K562 (cell line): Measurements from ENCODE around the gene HSPB1. TPM values are rescaled to one million over a fixed set of nuclear protein-coding genes. Genes with fewer than 3 reads are reported as not detected.

Experiments
- ATF7 ChIP-seq: fragments of 450-650 bp; IDR thresholded peaks from 2 replicates; pipeline ENCODE4 v1.7.1; 2014; ENCODE audit warnings: mild to moderate bottlenecking, moderate library complexity
- CHD7 ChIP-seq: fragments of 200-600 bp; sonication (generic); IDR thresholded peaks from one replicate; pipeline ENCODE4 v1.6.1; 2012; ENCODE audit warnings: mild to moderate bottlenecking, low read depth, low read length, inconsistent platforms
- NFE2 ChIP-seq: IDR thresholded peaks from 2 replicates; pipeline ENCODE4 v1.6.1; 2014; ENCODE audit warnings: antibody characterized with exemption, low read depth
- PCBP1 ChIP-seq: fragments of 200-400 bp; formaldehyde crosslinking; IDR thresholded peaks from 2 replicates; pipeline ENCODE4 v1.6.1; 2018; ENCODE audit warnings: mild to moderate bottlenecking, low read depth, low read length; ENCODE audit not compliant: poor library complexity, severe bottlenecking
- SAFB ChIP-seq: fragments of 200-400 bp; formaldehyde crosslinking; IDR thresholded peaks from 2 replicates; pipeline ENCODE4 v1.6.1; 2017; ENCODE audit warnings: low read depth, low read length, borderline replicate concordance
- SIRT6 ChIP-seq: IDR thresholded peaks from one replicate; pipeline ENCODE4 v1.6.1; 2012; ENCODE audit warnings: low read depth, mild to moderate bottlenecking, control low read depth, inconsistent platforms, low read length, moderate library complexity
- SMC3 ChIP-seq: conservative IDR thresholded peaks from 2 replicates; pipeline ENCODE4 v1.6.1; 2011; ENCODE audit warnings: low read depth, low read length, improper control_type of control experiment; ENCODE audit not compliant: insufficient read depth
- SUPT5H ChIP-seq: fragments of 450-650 bp; IDR thresholded peaks from 2 replicates; pipeline ENCODE4 v1.6.1; 2016
- TEAD1 ChIP-seq, 2 experiments: fragments of 450-650 bp in 1 of 2; sonication (generic) in 1 of 2; formaldehyde crosslinking; IDR thresholded peaks; 2 replicates each; pipeline versions ENCODE4 v1.4.0 to v1.8.0; 2020 to 2022; ENCODE audit warnings: mild to moderate bottlenecking in 2 of 2, missing genetic modification reagents in 1 of 2
- UBTF ChIP-seq, 2 experiments: IDR thresholded peaks; 2 replicates each; pipeline ENCODE4 v1.6.1; 2012; ENCODE audit warnings: improper control_type of control experiment in 2 of 2, low read depth in 2 of 2, low read length in 2 of 2, borderline replicate concordance in 1 of 2
- WHSC1 ChIP-seq: IDR thresholded peaks from one replicate; pipeline ENCODE4 v1.6.1; 2012; ENCODE audit warnings: low read length, control low read depth, inconsistent platforms
- polyA plus RNA-seq, 8 experiments: library from polyadenylated mRNA; depleted of rRNA in 4 of 8; stranded (reverse) in 5 of 8; unstranded in 3 of 8; fragments of >200 nt; fragmentation: Nextera tagmentation in 2 of 8; fragmentation: Illumina TruSeq in 1 of 8; extraction: Ambion mirVana in 2 of 8; extraction: Trizol in 1 of 8; gene quantifications; 2 replicates each; pipeline versions ENCODE4 v1.2.1 to v1.2.3, GENCODE V29; 2011 to 2014; ENCODE audit warnings: inconsistent platforms in 1 of 8, missing spikeins in 1 of 8
- total RNA-seq, 7 experiments: library from RNA; depleted of rRNA in 6 of 7; stranded (reverse); fragments of >200 nt in 6 of 7; fragmentation: Illumina TruSeq in 2 of 7; extraction: Trizol in 2 of 7; gene quantifications; 2 replicates each; pipeline versions ENCODE4 v1.2.1 to v1.2.3, GENCODE V29; 2011 to 2021; ENCODE audit warnings: low replicate concordance in 1 of 7

The HSPB1 gene
- total and polyA plus RNA-seq, 9 of the 15 experiments (the other 6 are each of a cell fraction or from before 2014, with no cell fraction given) = 27.1 to 522 (median 138) TPM

- no peak for TF ChIP-seq TEAD1 (CRISPR knock-in tag; IDR thresholded peaks at IDR 0.05)
- no peak for TF ChIP-seq UBTF (IDR thresholded peaks at IDR 0.05; ENCODE audit: borderline replicate concordance in 1 of 2, low read depth in 2 of 2, low read length in 2 of 2)
- no peak for TF ChIP-seq NFE2
- peak; percentile 89; the same call in 1 of the 2 replicates for TF ChIP-seq ATF7
- peak; percentile 46 for TF ChIP-seq PCBP1
- TF ChIP-seq WHSC1 = no peak
- TF ChIP-seq SIRT6 = no peak
- no peak for TF ChIP-seq CHD7
- TF ChIP-seq SMC3 = 0 out of 2 replicates have a peak, but pooled peaks have one; percentile 7
- no peak for TF ChIP-seq SAFB
- peak; percentile 72 for TF ChIP-seq SUPT5H
Observed at GRCh38 chr7:76317782-76318487, 15.5 kb downstream of the HSPB1 start (continued).
